ENCODE measurements around the gene NT5DC2. TPM values are rescaled to one million over a fixed set of nuclear protein-coding genes. Genes with fewer than 3 reads are reported as not detected.

NT5DC2 gene
- total and polyA plus RNA-seq, 10 of the 15 experiments (the other 5 are each of a cell fraction or from before 2014, with no cell fraction given) = 21.6 to 135 (median 66.8) TPM

DNA sequence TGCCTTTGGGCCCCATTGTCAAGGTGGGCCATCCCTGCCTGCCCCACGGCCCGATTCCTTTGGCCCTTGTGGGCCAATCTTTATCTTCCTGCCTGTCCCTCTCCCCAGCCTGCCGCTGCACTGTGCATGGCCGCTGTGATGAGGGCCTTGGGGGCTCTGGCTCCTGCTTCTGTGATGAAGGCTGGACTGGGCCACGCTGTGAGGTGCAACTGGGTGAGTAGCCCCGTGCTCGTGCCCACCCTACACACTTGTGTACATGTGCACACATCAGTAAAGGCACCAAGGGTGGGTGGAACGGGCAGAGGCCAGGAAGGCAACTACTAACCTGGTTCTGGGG, 12.2 kb downstream of the NT5DC2 start:
- H3K79me2 ChIP-seq (ENCODE audit: control insufficient read depth, insufficient read depth, low read length) = no peaks in the 10 kb centered on the region
- WGBS (ENCODE audit: insufficient coverage, insufficient replicate concordance, low lambda C conversion rate, missing lambda C conversion rate) = 51% methylated on average over 8 of the region's 8 CpGs
- BruUV-seq (replicated peaks) = no TSS peak
- no peaks in the 10 kb centered on the region for H3K4me1 ChIP-seq (ENCODE audit: control insufficient read depth, insufficient read depth, low read length)
- no peak overlapping the region for H3K9ac ChIP-seq (ENCODE audit: control insufficient read depth, insufficient read depth, low read length)
- H3K4me3 ChIP-seq = no peak overlapping the region
- no peak overlapping the region for H2AFZ ChIP-seq (ENCODE audit: control insufficient read depth, low read depth, low read length)
- DNase-seq (ENCODE audit: low read depth, low spot score) = no peak
- TF ChIP-seq NR2C2 (IDR thresholded peaks at IDR 0.05; ENCODE audit: borderline replicate concordance, control insufficient read depth, insufficient read length, low read depth) (no peak), SMAD1 (IDR thresholded peaks at IDR 0.05; ENCODE audit: low read depth, partially characterized antibody) (no peak), STAT1 (conservative IDR thresholded peaks at IDR 0.05) (no peak), RUNX3 (IDR thresholded peaks at IDR 0.05; ENCODE audit: low read length) (no peak), JUNB (IDR thresholded peaks at IDR 0.05) (no peak), HDAC6 (IDR thresholded peaks at IDR 0.05; ENCODE audit: unreplicated experiment) (no peak), HCFC1 (IDR thresholded peaks at IDR 0.05; ENCODE audit: low read length) (no peak), HDAC2 (IDR thresholded peaks at IDR 0.05) (no peak)
- TF ChIP-seq, protein P1, sequence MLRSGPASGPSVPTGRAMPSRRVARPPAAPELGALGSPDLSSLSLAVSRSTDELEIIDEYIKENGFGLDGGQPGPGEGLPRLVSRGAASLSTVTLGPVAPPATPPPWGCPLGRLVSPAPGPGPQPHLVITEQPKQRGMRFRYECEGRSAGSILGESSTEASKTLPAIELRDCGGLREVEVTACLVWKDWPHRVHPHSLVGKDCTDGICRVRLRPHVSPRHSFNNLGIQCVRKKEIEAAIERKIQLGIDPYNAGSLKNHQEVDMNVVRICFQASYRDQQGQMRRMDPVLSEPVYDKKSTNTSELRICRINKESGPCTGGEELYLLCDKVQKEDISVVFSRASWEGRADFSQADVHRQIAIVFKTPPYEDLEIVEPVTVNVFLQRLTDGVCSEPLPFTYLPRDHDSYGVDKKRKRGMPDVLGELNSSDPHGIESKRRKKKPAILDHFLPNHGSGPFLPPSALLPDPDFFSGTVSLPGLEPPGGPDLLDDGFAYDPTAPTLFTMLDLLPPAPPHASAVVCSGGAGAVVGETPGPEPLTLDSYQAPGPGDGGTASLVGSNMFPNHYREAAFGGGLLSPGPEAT (IDR thresholded peaks at IDR 0.05; ENCODE audit: low read depth) = no peak
- in situ Hi-C loops (cut with MboI) (no loop called here), intact Hi-C loops (cut with micrococcal nuclease; ENCODE audit: unreplicated experiment) (no loop called here)
- ChIA-PET POLR2A (no interaction called here), SMC1A (ENCODE audit: uncharacterized antibody, unreplicated experiment) (no interaction called here), RAD21 (ENCODE audit: unreplicated experiment) (no interaction called here), CTCF (no interaction called here)
- FAIRE-seq = no peak
- H3K36me3 ChIP-seq (ENCODE audit: control insufficient read depth in 2 of 2, insufficient read depth in 2 of 2, low read length in 1 of 2) = peaks cover 0 to 4% of the 10 kb centered on the region in 2 experiments; a peak in 2 of 4 replicates
- H3K9me3 ChIP-seq (replicated peaks; ENCODE audit: control insufficient read depth, insufficient read depth, low read length) = no peaks in the 10 kb centered on the region
- no peaks in the 10 kb centered on the region for H4K20me1 ChIP-seq (ENCODE audit: control insufficient read depth, insufficient read depth)
- no peak overlapping the region for H3K4me2 ChIP-seq (ENCODE audit: control insufficient read depth, insufficient read depth)
- ATAC-seq = no peak
- H3K27ac ChIP-seq (ENCODE audit: control insufficient read depth, insufficient read depth) = no peak overlapping the region
- H3K27me3 ChIP-seq (replicated peaks in 1 of 2; ENCODE audit: control insufficient read depth in 2 of 2, insufficient read depth in 2 of 2, low read length in 1 of 2) = no peaks in the 10 kb centered on the region
